Lower leg skin (tissue), 4 donors: ENCODE results near the gene TNS3. TPM values are rescaled to one million over a fixed set of nuclear protein-coding genes. Genes with fewer than 3 reads are reported as not detected.
A peak's percentile ranks its signal among the peaks of the same experiment; 100 is the strongest.

Source experiments
- DNase-seq, 2 donors: peaks; one replicate each; pipeline ENCODE4 v3.0.0-alpha.2; 2019; ENCODE audit warnings: low spot score in 2 of 2
- H3K4me3 ChIP-seq: fragments of 200-600 bp; sonication (generic); 2 replicates; pipeline ENCODE4 v1.5.1; 2017; ENCODE audit warnings: mild to moderate bottlenecking, low read depth; ENCODE audit not compliant: poor library complexity, severe bottlenecking
- CTCF ChIP-seq, 3 donors: fragments of 450-650 bp; IDR thresholded peaks; one replicate each; pipeline ENCODE4 v1.5.1; 2016; ENCODE audit warnings: antibody characterized with exemption in 3 of 3, mild to moderate bottlenecking in 3 of 3, moderate library complexity in 2 of 3
- POLR2A ChIP-seq, 2 donors: fragments of 450-650 bp; IDR thresholded peaks; one replicate each; pipeline ENCODE4 v1.6.1; 2016 to 2017; ENCODE audit warnings: antibody characterized with exemption in 2 of 2, mild to moderate bottlenecking in 1 of 2, moderate library complexity in 1 of 2
- WGBS, 2 donors: methylation state at CpG; one replicate each; pipeline ENCODE4 v1.1.5; 2018; 5-methylcytosine and 5-hydroxymethylcytosine counted together
- intact Hi-C: fragments of 100-400 bp; cut with DNase I; formaldehyde crosslinking; loops from one replicate; pipeline ENCODE4 v1.15.0; 2023; ENCODE audit warnings: low total_unique reads
- total RNA-seq, 4 donors: library from RNA; depleted of rRNA; stranded (reverse); fragments of >200 nt; gene quantifications; one replicate each; pipeline ENCODE4 v1.1.0, GENCODE V29; 2016

Gene TNS3
- total RNA-seq, 4 donors from 2014 or later = 19.5 to 33.9 (median 25.5) TPM

GRCh38 chr7:47517821-47518480, 64.0 kb downstream of the TNS3 start:
- no peak for TF ChIP-seq CTCF (IDR thresholded peaks at IDR 0.05)
- no peak for TF ChIP-seq POLR2A (IDR thresholded peaks at IDR 0.05)
- H3K4me3 ChIP-seq = no peak overlapping the region
- WGBS, 2 donors = 96 to 97% methylated on average over 10 of the region's 10 CpGs
- intact Hi-C loops = no loop called here
- no peak for DNase-seq

GRCh38 chr7:47516985-47517600, 64.8 kb downstream of the TNS3 start:
- 66 to 75% methylated on average over 10 of the region's 10 CpGs for WGBS, 2 donors
- no peak for TF ChIP-seq CTCF (IDR thresholded peaks at IDR 0.05)
- no peak for TF ChIP-seq POLR2A (IDR thresholded peaks at IDR 0.05)
- peak in 1 of 2 donors; percentile 56 for DNase-seq
- no peak overlapping the region for H3K4me3 ChIP-seq
- intact Hi-C loops = no loop called here

GRCh38 chr7:47516386-47516785, 65.5 kb downstream of the TNS3 start:
- no peak overlapping the region for H3K4me3 ChIP-seq
- DNase-seq = no peak
- intact Hi-C loops = no loop called here
- TF ChIP-seq POLR2A (IDR thresholded peaks at IDR 0.05) = no peak
- TF ChIP-seq CTCF (IDR thresholded peaks at IDR 0.05) = no peak
- WGBS, 2 donors = 93 to 94% methylated on average over 6 of the region's 6 CpGs

GRCh38 chr7:47515305-47515834, 66.5 kb downstream of the TNS3 start:
- H3K4me3 ChIP-seq = no peak overlapping the region
- TF ChIP-seq CTCF (IDR thresholded peaks at IDR 0.05) (peak in 1 of 3 donors; percentile 16), POLR2A (IDR thresholded peaks at IDR 0.05) (no peak)
- no peak for DNase-seq
- intact Hi-C loops = no loop called here
- WGBS, 2 donors = 89 to 94% methylated on average over 7 of the region's 7 CpGs

GRCh38 chr7:47514818-47515217, 67.1 kb downstream of the TNS3 start:
- no peak for DNase-seq
- no peak overlapping the region for H3K4me3 ChIP-seq
- WGBS, 2 donors = 91 to 94% methylated on average over 3 of the region's 3 CpGs
- TF ChIP-seq CTCF (IDR thresholded peaks at IDR 0.05) (no peak), POLR2A (IDR thresholded peaks at IDR 0.05) (no peak)
- intact Hi-C loops = no loop called here
